IMR-90 (cell line): Measurements from ENCODE around the gene MPP4.

ENCODE experiments used
- CEBPB ChIP-seq: IDR thresholded peaks from 2 replicates; pipeline ENCODE4 v1.6.1; 2012; ENCODE audit warnings: low read depth, low read length, improper control_type of control experiment
- CTCF ChIP-seq: conservative IDR thresholded peaks from 2 replicates; pipeline ENCODE4 v1.5.1; 2012; ENCODE audit warnings: mild to moderate bottlenecking, low read depth, low read length, improper control_type of control experiment
- MAFK ChIP-seq: IDR thresholded peaks from 2 replicates; pipeline ENCODE4 v1.6.1; 2012; ENCODE audit warnings: low read depth, low read length, improper control_type of control experiment
- POLR2A ChIP-seq: IDR thresholded peaks from 2 replicates; pipeline ENCODE4 v1.6.1; 2012; ENCODE audit warnings: mild to moderate bottlenecking, low read depth, low read length
- TF ChIP-seq, protein P1 (sequence below): fragments of 150-350 bp; IDR thresholded peaks from 2 replicates; pipeline ENCODE4 v1.6.1; 2017; ENCODE audit warnings: mild to moderate bottlenecking, antibody characterized with exemption, low read length, low read depth
- TF ChIP-seq, protein P2 (sequence below): fragments of 150-350 bp; IDR thresholded peaks from 2 replicates; pipeline ENCODE4 v1.6.1; 2016; ENCODE audit warnings: low read depth, mild to moderate bottlenecking, low read length, moderate library complexity, borderline replicate concordance

- TF ChIP-seq MAFK (peak; percentile 80), CTCF (no peak), CEBPB (no peak), POLR2A (no peak)
- TF ChIP-seq, protein P1, sequence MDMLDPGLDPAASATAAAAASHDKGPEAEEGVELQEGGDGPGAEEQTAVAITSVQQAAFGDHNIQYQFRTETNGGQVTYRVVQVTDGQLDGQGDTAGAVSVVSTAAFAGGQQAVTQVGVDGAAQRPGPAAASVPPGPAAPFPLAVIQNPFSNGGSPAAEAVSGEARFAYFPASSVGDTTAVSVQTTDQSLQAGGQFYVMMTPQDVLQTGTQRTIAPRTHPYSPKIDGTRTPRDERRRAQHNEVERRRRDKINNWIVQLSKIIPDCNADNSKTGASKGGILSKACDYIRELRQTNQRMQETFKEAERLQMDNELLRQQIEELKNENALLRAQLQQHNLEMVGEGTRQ = no peak
- TF ChIP-seq, protein P2, sequence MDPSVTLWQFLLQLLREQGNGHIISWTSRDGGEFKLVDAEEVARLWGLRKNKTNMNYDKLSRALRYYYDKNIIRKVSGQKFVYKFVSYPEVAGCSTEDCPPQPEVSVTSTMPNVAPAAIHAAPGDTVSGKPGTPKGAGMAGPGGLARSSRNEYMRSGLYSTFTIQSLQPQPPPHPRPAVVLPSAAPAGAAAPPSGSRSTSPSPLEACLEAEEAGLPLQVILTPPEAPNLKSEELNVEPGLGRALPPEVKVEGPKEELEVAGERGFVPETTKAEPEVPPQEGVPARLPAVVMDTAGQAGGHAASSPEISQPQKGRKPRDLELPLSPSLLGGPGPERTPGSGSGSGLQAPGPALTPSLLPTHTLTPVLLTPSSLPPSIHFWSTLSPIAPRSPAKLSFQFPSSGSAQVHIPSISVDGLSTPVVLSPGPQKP = no peak
Observed at GRCh38 chr2:201669865-201670264, 28.6 kb downstream of the MPP4 start.
